IPS-15b (cell line): ENCODE measurements around the gene PRLH.

Experiments
- H3K27me3 ChIP-seq: one replicate; pipeline ENCODE4 v1.6.1; 2013; ENCODE audit warnings: low read length; ENCODE audit not compliant: control insufficient read depth, insufficient read depth
- H3K36me3 ChIP-seq: one replicate; pipeline ENCODE4 v1.6.1; 2013; ENCODE audit warnings: low read length; ENCODE audit not compliant: control insufficient read depth, insufficient read depth
- H3K4me1 ChIP-seq: one replicate; pipeline ENCODE4 v1.6.1; 2013; ENCODE audit warnings: mild to moderate bottlenecking, low read length; ENCODE audit not compliant: control insufficient read depth, insufficient read depth
- H3K4me3 ChIP-seq: one replicate; pipeline ENCODE4 v1.5.1; 2013; ENCODE audit warnings: low read depth, low read length
- H3K9ac ChIP-seq: one replicate; pipeline ENCODE4 v1.6.1; 2013; ENCODE audit warnings: low read depth, mild to moderate bottlenecking, low read length
- H3K9me3 ChIP-seq: one replicate; pipeline ENCODE4 v1.6.1; 2013; ENCODE audit warnings: mild to moderate bottlenecking, low read length; ENCODE audit not compliant: control insufficient read depth, insufficient read depth

PRLH gene

GRCh38 chr2:237530472-237531433 lies 35.6 kb upstream of the PRLH start:
- Histone ChIP-seq H3K9ac (no peak overlapping the region), H3K4me3 (no peak overlapping the region), H3K27me3 (no peaks in the 10 kb centered on the region), H3K4me1 (no peaks in the 10 kb centered on the region), H3K9me3 (no peaks in the 10 kb centered on the region), H3K36me3 (peaks cover 3% of the 10 kb centered on the region)

- Histone ChIP-seq H3K36me3 (no peaks in the 10 kb centered on the region), H3K4me3 (no peak overlapping the region), H3K9ac (no peak overlapping the region), H3K4me1 (no peaks in the 10 kb centered on the region), H3K9me3 (no peaks in the 10 kb centered on the region), H3K27me3 (no peaks in the 10 kb centered on the region)
These were observed 34.2 kb upstream of the PRLH start for GRCh38 chr2:237532160-237532559.

DNA sequence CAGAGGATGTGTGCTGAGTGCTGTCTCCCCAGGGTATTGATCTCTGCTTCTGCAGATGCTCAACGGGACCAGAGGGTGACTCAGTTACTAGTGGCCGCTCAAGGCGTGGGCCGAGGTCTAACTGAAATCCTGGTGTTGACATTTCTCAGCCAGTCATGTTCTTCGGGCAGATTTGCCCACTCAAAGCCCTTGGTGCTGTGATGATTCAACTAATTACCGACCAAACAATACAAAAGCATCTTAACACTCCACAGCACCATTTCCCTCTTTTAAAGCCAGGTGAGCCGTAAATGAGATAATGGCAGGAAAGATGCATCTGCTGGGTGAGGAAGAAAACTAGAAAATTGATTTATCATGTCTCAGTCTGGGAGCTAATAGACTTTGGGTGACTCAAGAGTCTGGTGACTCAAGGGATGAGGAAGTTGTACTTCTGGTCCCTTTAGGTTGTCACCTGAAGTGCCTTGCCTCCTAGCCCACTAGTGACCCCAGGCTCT lies 32.7 kb upstream of the PRLH start:
- H3K36me3 ChIP-seq, result no peaks in the 10 kb centered on the region
- no peak overlapping the region for H3K9ac ChIP-seq
- no peaks in the 10 kb centered on the region for H3K4me1 ChIP-seq
- no peaks in the 10 kb centered on the region for H3K9me3 ChIP-seq
- no peaks in the 10 kb centered on the region for H3K27me3 ChIP-seq
- H3K4me3 ChIP-seq, result no peak overlapping the region

GRCh38 chr2:237534380-237534779 lies 32.0 kb upstream of the PRLH start:
- no peaks in the 10 kb centered on the region for H3K27me3 ChIP-seq
- H3K4me1 ChIP-seq, result no peaks in the 10 kb centered on the region
- H3K36me3 ChIP-seq, result no peaks in the 10 kb centered on the region
- no peak overlapping the region for H3K9ac ChIP-seq
- H3K4me3 ChIP-seq, result no peak overlapping the region
- H3K9me3 ChIP-seq, result no peaks in the 10 kb centered on the region

DNA sequence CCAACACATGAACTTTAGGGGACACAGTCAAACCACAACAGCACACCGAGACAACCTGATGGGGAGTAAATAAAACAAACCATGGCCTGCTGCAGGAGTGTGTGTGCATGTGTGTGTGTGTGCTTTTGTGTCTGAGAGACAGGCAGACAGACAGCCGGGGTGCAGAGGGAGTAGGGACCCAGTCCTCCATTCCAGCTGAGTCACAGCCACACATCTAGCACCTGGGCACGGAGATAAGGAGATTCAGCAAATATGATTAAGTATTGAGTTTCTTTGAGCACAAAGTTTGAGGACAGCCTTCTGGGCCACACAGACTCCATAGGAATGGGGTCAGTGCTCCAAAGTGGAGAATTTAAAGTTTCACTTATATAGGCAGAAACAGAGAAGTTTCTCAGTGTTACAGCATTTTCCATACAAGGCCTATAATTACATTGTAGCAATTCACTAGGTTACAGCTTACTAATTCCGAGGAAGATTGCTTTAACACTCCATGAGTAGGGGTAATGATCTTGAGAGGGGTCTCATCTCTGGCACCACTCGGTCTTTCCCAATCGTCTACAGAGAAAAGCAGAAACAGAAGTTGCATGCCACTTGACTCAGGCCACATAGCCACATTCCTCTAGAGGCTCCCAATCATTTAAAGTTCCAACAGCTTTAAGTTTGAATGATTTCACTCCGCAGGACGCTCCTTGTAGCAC lies 30.8 kb upstream of the PRLH start:
- Histone ChIP-seq H3K36me3 (no peaks in the 10 kb centered on the region), H3K9me3 (no peaks in the 10 kb centered on the region), H3K4me1 (no peaks in the 10 kb centered on the region), H3K27me3 (no peaks in the 10 kb centered on the region), H3K9ac (no peak overlapping the region), H3K4me3 (no peak overlapping the region)

DNA sequence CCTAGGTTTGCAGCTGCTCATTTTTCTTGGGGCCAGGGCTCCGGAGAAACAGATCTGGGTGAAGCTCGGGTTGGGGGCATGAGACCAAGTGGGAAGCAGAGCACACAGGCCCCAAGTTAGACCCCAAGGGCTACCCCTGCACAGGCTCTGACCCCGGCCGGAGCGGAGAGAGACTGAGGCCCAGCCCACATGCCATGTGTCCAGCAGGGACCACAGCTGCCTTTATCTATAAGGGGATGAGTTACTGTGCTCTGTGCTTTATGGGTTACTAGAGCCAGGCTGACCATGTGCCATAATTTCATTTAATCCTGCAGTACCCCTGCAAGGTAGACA lies 30.3 kb upstream of the PRLH start:
- Histone ChIP-seq H3K27me3 (no peaks in the 10 kb centered on the region), H3K4me1 (no peaks in the 10 kb centered on the region), H3K36me3 (no peaks in the 10 kb centered on the region)

GRCh38 chr2:237536617-237537016 lies 29.8 kb upstream of the PRLH start:
- no peaks in the 10 kb centered on the region for H3K36me3 ChIP-seq
- no peaks in the 10 kb centered on the region for H3K27me3 ChIP-seq
- H3K9ac ChIP-seq, result no peak overlapping the region
- no peaks in the 10 kb centered on the region for H3K4me1 ChIP-seq
- no peak overlapping the region for H3K4me3 ChIP-seq
- H3K9me3 ChIP-seq, result no peaks in the 10 kb centered on the region

More for the DNA sequence above, 30.3 kb upstream of the PRLH start:
- Histone ChIP-seq H3K9ac (no peak overlapping the region), H3K4me3 (no peak overlapping the region), H3K9me3 (no peaks in the 10 kb centered on the region)

DNA sequence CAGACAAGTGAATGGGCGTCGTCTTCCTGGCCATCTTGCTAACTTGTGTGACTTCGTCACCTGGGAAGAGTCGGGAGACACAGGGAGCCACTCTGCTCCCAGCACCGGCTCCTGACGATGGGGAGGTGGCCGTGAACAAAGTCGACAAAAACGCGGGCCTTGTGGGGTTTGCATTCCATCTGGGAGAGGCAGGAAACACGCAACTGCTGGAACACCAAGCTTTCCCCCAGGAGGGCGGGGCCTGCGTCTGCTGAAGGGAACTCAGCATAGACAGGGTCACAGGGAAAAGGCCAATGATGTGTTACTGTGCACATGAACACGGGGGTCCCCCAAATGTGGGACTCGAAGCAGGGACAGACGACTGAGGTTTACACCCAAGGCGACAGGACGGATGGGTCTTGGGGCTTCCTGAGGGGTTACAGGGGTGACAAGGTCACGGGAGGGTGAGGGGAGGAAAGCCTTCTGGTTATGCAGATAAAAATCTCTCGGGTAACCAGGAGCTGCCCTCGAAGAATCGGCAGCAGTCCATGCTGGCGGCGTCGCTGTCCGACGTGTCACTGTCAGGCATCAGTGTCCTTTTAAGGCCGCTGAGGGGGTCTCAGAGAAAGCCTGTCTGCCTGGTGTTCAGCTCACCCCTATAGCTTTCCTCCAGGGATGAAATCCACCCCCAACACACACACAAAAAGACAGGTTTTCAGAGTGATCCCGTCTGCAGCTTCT lies 28.2 kb upstream of the PRLH start:
- no peaks in the 10 kb centered on the region for H3K27me3 ChIP-seq
- H3K4me1 ChIP-seq, result no peaks in the 10 kb centered on the region
- H3K36me3 ChIP-seq, result no peaks in the 10 kb centered on the region
- H3K4me3 ChIP-seq, result no peak overlapping the region
- no peaks in the 10 kb centered on the region for H3K9me3 ChIP-seq
- H3K9ac ChIP-seq, result no peak overlapping the region

GRCh38 chr2:237538901-237539300 lies 27.5 kb upstream of the PRLH start:
- H3K4me3 ChIP-seq, result no peak overlapping the region
- H3K4me1 ChIP-seq, result no peaks in the 10 kb centered on the region
- H3K9me3 ChIP-seq, result no peaks in the 10 kb centered on the region
- H3K27me3 ChIP-seq, result no peaks in the 10 kb centered on the region
- no peaks in the 10 kb centered on the region for H3K36me3 ChIP-seq
- H3K9ac ChIP-seq, result no peak overlapping the region

- no peaks in the 10 kb centered on the region for H3K9me3 ChIP-seq
- H3K27me3 ChIP-seq, result no peaks in the 10 kb centered on the region
- no peak overlapping the region for H3K4me3 ChIP-seq
- no peak overlapping the region for H3K9ac ChIP-seq
- no peaks in the 10 kb centered on the region for H3K36me3 ChIP-seq
- no peaks in the 10 kb centered on the region for H3K4me1 ChIP-seq
These were observed 26.7 kb upstream of the PRLH start for GRCh38 chr2:237539681-237540080.

- Histone ChIP-seq H3K9ac (no peak overlapping the region), H3K4me1 (no peaks in the 10 kb centered on the region), H3K27me3 (no peaks in the 10 kb centered on the region), H3K36me3 (no peaks in the 10 kb centered on the region), H3K9me3 (no peaks in the 10 kb centered on the region), H3K4me3 (no peak overlapping the region)
These were observed 26.1 kb upstream of the PRLH start for GRCh38 chr2:237540223-237540775.
